GM21526 (cell line): ENCODE results near the gene SRM.
"Not testable (repeated sequence)": the region's sequence is repeated elsewhere in the genome, so short reads cannot be mapped to it uniquely, and the experiment has no call there.

Experiments used
- ATAC-seq: cut with Tn5 transposase; IDR thresholded peaks from one replicate; pipeline ENCODE4 v1.9.1; 2021; ENCODE audit warnings: moderate library complexity; ENCODE audit not compliant: unreplicated experiment, low FRiP score

SRM gene

DNA sequence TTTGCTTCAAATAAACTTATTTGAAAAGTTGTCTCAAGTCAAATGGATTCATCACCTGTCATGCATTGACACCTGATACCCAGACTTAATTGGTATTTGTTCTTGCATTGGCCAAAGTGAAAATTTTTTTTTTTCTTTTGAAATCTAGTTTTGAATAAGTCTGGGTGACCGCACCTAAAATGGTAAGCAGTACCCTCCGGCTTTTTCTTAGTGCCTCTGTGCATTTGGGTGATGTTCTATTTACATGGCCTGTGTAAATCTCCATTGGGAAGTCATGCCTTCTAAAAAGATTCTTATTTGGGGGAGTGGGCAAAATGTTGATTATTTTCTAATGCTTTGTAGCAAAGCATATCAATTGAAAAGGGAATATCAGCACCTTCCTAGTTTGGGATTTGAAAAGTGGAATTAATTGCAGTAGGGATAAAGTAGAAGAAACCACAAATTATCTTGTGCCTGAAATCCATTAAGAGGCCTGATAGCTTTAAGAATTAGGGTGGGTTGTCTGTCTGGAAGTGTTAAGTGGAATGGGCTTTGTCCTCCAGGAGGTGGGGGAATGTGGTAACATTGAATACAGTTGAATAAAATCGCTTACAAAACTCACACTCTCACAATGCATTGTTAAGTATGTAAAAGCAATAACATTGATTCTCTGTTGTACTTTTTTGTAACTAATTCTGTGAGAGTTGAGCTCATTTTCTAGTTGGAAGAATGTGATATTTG is 35.5 kb downstream of the SRM start:
- no peak for ATAC-seq

DNA sequence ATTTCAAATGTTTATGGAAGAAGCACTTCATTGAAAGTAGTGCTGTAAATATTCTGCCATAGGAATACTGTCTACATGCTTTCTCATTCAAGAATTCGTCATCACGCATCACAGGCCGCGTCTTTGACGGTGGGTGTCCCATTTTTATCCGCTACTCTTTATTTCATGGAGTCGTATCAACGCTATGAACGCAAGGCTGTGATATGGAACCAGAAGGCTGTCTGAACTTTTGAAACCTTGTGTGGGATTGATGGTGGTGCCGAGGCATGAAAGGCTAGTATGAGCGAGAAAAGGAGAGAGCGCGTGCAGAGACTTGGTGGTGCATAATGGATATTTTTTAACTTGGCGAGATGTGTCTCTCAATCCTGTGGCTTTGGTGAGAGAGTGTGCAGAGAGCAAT is 36.6 kb downstream of the SRM start:
- no peak for ATAC-seq

DNA sequence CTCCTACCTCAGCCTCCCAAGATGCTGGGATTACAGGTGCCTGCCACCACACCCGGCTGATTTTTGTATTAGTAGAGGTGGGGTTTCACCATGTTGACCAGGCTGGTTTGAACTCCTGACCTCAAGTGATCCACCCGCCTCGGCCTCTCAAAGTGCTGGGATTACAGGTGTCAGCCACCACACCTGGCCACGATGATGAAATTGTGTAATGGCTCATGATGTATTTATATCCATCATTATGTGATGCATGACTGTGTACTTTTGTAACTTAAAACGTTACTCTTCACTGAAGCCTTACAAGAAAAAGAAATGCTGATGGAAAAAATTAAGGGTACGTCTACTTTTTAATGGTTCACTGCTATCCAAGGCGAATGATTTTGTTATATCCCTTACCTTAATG is 39.8 kb downstream of the SRM start:
- no peak for ATAC-seq

DNA sequence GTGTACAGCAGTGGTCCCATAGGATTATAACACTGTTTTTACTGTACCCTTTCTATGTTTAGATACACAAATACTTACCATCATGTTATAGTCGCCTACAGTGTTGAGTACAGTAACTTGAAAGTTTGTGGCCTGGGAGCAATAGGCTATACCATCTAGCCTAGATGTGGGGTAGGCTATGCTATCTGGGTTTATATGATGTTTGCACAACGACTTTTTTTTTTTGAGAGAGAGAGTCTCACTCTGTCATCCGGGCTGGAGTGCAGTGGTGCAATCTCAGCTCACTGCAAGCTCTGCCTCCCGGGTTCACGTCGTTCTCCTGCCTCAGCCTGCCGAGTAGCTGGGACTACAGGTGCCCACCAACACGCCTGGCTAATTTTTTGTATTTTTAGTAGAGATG is 40.5 kb downstream of the SRM start:
- not testable (repeated sequence) for ATAC-seq

DNA sequence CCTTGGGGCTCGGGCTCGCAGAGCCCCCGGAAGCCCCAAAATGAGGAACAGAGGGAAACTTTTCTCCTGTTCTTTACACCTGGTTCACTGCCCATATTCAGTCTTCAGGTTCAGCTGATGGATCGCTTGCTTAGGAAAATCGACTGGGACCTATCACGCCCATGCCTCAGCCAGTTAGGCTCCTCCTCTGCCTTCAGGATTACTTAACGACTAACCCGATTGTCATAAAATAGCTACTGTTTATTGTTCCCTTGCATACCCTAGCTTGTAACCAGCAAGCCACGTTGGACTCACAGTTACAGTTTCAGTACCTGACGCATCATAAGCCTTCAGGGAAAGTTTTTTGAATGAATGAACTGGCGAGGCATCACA is 46.7 kb downstream of the SRM start:
- ATAC-seq, result no peak

DNA sequence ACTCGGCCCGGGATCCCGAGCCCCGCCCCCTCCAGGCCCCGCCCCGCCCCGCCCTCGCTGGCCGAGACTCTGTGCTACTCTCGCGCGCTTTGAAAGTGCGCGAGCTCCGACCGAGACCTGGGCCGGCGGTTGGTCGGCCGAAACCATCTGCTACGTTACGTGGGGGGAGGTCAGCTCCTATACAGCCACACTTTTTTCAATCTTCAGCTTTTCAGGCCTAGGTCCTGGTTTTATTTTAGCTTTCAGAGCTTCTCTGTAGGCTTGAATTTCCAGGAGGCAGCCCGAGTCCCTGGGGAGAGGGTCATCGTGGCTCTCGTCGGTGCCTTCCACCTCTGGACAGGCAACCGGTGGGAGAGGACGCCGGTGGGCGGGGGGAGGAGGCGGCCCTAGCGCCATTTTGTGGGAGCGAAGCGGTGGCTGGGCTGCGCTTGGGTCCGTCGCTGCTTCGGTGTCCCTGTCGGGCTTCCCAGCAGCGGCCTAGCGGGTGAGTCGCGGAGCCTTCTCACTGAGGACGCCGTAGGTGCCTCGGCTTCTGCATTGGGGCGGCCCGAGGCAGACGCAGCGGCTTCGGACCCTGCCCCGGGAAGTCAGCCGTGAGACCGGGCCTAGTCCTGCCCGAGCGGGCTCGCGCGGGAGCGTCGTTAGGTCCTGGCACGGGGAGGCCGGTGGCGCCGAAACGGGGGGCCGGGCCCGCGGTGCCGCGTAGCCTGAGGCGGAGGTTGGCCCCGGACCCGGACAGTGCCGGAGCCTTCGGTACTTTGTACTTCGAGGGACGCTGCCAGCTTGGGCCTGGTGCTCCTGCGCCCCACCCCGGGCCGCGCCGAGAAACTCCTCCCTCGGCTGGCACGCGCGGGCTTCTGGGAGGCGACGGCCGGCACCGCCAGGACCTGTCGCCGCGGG is 47.3 kb downstream of the SRM start, which contains the start of gene TARDBP:
Gene TARDBP, plus strand, starts transcription at position 395 of the 900 bp plus-strand sequence. CDS start 1,074 bp downstream, outside the sequence.
- ATAC-seq, result peak; percentile 79
